GM20000 (cell line): ENCODE results near the gene SRRM1.
"Not testable (repeated sequence)": the region's sequence is repeated elsewhere in the genome, so short reads cannot be mapped to it uniquely, and the experiment has no call there.

ENCODE experiments used
- DNase-seq: peaks from one replicate; pipeline ENCODE4 v3.0.0; 2012; ENCODE audit warnings: low spot score
- CTCF ChIP-seq: IDR thresholded peaks from 2 replicates; pipeline ENCODE4 v1.5.1; 2012; ENCODE audit warnings: mild to moderate bottlenecking, control low read depth; ENCODE audit errors: extremely low read depth, missing control alignments

SRRM1 gene

GRCh38 chr1:24705260-24706073, 62.4 kb downstream of the SRRM1 start:
- no peak for TF ChIP-seq CTCF
- DNase-seq = peak; percentile 85

DNA sequence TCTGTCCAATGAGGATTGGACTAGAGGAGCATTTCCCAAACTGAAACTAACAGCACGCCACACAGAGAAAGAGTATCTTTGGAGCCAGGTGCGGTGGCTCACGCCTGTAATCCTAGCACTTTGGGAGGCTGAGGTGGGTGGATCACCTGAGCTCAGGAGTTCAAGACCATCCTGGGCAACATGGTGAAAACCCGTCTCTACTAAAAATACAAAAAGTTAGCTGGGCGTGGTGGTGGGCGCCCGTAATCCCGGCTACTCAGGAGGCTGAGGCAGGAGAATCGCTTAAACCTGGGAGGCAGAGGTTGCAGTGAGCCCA, 62.9 kb downstream of the SRRM1 start:
- not testable (repeated sequence) for DNase-seq

DNA sequence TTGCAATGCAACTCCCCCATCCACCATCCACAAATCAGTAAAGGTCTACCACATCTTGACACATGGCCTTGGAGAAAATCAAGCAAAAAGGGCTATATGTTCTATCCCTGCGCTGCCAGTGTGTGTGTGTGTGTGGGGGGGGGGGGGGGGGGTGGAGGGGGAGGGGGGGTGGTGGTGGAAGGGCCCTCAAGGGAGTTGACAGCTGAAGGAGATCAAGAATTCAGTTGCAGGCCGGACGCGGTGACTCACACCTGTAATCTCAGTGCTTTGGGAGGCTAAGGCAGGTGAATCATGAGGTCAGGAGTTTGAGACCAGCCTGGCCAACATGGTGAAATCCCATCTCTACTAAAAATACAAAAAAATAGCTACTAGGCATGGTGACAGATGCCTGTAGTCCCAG, 64.6 kb downstream of the SRRM1 start:
- TF ChIP-seq CTCF = no peak
- DNase-seq = no peak

GRCh38 chr1:24708938-24709337, 65.8 kb downstream of the SRRM1 start:
- TF ChIP-seq CTCF = no peak
- no peak for DNase-seq

DNA sequence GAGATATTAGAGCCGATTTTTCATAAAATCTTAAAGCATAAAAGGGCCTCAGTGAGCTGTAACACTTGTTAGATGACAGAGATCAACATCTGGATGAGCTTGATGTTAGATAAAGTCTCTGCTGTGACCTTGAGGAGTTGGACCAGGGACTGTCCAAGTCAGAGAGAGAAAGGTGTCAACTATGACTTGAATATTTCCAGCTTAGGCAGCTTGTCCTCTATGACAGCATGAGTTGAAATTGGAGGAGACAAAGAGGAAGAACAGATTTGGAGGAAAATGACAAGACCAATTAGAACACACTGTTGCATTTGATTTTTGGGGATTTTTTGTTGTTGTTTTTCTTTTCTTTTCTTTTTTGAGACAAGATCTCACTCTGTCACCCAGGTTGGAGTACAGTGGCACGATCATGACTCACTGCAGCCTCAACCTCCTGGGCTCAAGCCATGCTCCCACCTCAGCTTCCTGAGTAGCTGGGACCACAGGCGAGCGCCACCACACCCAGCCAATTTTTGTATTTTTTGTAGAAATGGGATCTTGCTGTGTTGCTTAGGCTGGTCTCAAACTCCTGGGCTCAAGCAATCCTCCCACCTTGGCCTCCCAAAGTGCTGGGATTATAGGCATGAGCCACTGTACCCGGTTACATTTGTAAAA, 66.8 kb downstream of the SRRM1 start:
- no peak for TF ChIP-seq CTCF
- no peak for DNase-seq

GRCh38 chr1:24711329-24711728, 68.2 kb downstream of the SRRM1 start:
- DNase-seq = no peak
- no peak for TF ChIP-seq CTCF

- TF ChIP-seq CTCF = no peak
- no peak for DNase-seq
Observed at GRCh38 chr1:24713176-24713575, 70.1 kb downstream of the SRRM1 start.

GRCh38 chr1:24713736-24714135, 70.6 kb downstream of the SRRM1 start:
- no peak for TF ChIP-seq CTCF
- DNase-seq = no peak
